Measurements from ENCODE around the gene PRUNE2. TPM values are rescaled to one million over a fixed set of nuclear protein-coding genes. Genes with fewer than 3 reads are reported as not detected.
A peak's percentile ranks its signal among the peaks of the same experiment; 100 is the strongest.

PRUNE2 gene
- total RNA-seq, 1 donor from 2014 or later, result 3.1 TPM

DNA sequence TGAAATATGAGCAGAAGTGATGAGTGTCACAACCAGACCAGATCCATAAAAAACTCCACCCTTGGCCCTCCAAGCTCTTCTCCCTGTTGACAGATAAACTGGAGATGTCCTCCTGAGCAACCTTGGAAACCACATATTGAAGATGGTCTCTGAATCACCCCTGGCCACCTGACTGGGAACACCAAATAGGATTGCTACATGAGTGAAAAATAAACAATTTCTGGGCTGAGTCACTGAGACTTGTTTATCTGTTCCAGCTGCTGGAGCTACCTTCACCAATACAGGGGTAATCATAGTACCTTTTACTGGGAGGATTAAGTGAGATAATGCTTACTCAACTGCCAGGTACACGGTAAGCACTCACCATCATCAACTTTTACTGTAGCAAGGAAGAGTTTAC lies 88.4 kb downstream of the PRUNE2 start:
- TF ChIP-seq, protein P1, sequence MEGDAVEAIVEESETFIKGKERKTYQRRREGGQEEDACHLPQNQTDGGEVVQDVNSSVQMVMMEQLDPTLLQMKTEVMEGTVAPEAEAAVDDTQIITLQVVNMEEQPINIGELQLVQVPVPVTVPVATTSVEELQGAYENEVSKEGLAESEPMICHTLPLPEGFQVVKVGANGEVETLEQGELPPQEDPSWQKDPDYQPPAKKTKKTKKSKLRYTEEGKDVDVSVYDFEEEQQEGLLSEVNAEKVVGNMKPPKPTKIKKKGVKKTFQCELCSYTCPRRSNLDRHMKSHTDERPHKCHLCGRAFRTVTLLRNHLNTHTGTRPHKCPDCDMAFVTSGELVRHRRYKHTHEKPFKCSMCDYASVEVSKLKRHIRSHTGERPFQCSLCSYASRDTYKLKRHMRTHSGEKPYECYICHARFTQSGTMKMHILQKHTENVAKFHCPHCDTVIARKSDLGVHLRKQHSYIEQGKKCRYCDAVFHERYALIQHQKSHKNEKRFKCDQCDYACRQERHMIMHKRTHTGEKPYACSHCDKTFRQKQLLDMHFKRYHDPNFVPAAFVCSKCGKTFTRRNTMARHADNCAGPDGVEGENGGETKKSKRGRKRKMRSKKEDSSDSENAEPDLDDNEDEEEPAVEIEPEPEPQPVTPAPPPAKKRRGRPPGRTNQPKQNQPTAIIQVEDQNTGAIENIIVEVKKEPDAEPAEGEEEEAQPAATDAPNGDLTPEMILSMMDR (IDR thresholded peaks at IDR 0.05; ENCODE audit: borderline replicate concordance), result no peak
- Histone ChIP-seq H3K27me3 (ENCODE audit: low read depth) (peaks cover 34% of the 10 kb centered on the region), H3K36me3 (no peaks in the 10 kb centered on the region), H3K4me1 (no peaks in the 10 kb centered on the region), H3K9me3 (replicated peaks) (no peaks in the 10 kb centered on the region), H3K4me3 (no peak overlapping the region), H3K27ac (replicated peaks) (no peak overlapping the region)
- DNase-seq, result no peak
- intact Hi-C loops (cut with micrococcal nuclease), result no loop called here

DNA sequence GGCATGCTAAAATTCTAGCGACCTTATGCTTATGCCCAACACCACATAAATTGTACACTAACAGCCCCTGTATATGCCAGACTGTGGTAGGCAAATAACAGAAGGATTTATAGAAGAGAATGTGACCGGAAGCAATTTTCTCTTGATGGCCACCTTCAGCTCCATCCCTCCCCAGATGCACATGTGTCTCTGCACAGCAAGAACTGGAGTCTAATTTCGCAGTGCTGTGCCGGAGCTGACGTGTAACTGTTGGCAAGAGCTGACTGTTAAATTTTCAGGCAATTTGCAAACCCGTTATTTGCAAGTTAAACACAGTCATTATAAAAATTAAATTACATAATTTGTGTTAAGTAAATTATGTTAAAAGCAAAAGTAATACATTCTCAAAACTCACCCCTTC lies 93.3 kb downstream of the PRUNE2 start:
- Histone ChIP-seq H3K9me3 (replicated peaks) (no peaks in the 10 kb centered on the region), H3K27me3 (ENCODE audit: low read depth) (peaks cover 66% of the 10 kb centered on the region), H3K4me1 (no peaks in the 10 kb centered on the region), H3K36me3 (no peaks in the 10 kb centered on the region), H3K27ac (replicated peaks) (no peak overlapping the region), H3K4me3 (no peak overlapping the region)
- intact Hi-C loops (cut with micrococcal nuclease), result loop anchor here (5.0 kb wide), 1 partner anchor 195 kb away; no protein-coding TSS in a partner anchor
- TF ChIP-seq, protein P1 (IDR thresholded peaks at IDR 0.05; ENCODE audit: borderline replicate concordance), result no peak
- DNase-seq, result no peak

DNA sequence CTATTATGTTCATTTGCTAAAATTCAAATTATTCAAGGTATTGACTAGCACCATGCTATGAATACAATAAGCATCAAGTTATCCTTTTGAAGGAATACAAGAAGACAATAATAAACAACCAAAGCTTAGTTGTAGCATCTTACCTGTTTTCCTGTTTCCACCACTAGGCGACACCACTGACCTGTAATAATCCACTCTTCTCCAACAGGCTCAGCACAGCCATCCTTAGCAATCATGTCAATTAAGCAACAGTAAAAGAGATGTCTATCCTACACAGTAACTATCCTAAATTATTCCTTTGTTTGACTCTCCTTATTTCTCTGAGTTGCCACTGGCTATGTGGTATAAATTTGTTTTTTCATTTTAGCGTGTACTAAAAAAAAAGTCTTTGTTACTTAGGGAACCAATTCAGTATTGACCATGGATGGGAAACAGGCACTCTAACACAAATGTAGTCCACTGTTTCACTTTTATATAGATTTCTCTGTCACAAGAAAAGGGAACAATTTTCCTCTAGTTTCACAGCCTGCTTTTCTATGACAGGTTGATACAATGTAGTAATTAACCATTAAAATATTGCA lies 95.4 kb downstream of the PRUNE2 start:
- Histone ChIP-seq H3K9me3 (replicated peaks) (no peaks in the 10 kb centered on the region), H3K36me3 (no peaks in the 10 kb centered on the region), H3K27me3 (ENCODE audit: low read depth) (peaks cover 81% of the 10 kb centered on the region), H3K4me1 (no peaks in the 10 kb centered on the region), H3K27ac (replicated peaks) (no peak overlapping the region), H3K4me3 (no peak overlapping the region)
- TF ChIP-seq, protein P1 (IDR thresholded peaks at IDR 0.05; ENCODE audit: borderline replicate concordance), result peak; percentile 79
- intact Hi-C loops (cut with micrococcal nuclease), result loop anchor here (5.0 kb wide), 1 partner anchor 197 kb away; no protein-coding TSS in a partner anchor
- DNase-seq, result no peak

DNA sequence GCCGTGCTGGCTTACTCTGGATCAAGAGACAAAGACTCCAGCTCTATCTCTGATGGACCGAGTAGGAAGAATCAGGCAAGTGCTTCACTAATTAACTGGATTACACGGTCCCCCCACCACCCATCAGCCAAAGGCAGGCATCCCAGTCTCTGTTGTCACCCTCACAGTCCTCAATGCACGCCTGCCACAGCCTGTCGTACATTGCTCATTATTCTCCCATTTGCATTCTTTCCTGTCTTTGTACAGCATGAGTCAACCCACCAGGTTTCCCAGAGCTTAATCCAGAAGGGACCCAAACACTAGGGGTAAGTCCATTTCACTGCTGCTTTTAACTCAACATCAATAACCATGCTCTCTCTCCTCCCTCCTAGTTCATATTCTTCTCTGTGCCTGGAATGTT lies 97.3 kb downstream of the PRUNE2 start:
- H3K4me3 ChIP-seq, result no peak overlapping the region
- intact Hi-C loops (cut with micrococcal nuclease), result loop anchor here (10.0 kb wide), 1 partner anchor 336 kb away; no protein-coding TSS in a partner anchor
- no peak for DNase-seq
- TF ChIP-seq, protein P1 (IDR thresholded peaks at IDR 0.05; ENCODE audit: borderline replicate concordance), result no peak
- no peak overlapping the region for H3K27ac ChIP-seq (replicated peaks)
- H3K4me1 ChIP-seq, result no peaks in the 10 kb centered on the region
- H3K36me3 ChIP-seq, result no peaks in the 10 kb centered on the region
- H3K9me3 ChIP-seq (replicated peaks), result no peaks in the 10 kb centered on the region
- H3K27me3 ChIP-seq (ENCODE audit: low read depth), result peaks cover 79% of the 10 kb centered on the region

DNA sequence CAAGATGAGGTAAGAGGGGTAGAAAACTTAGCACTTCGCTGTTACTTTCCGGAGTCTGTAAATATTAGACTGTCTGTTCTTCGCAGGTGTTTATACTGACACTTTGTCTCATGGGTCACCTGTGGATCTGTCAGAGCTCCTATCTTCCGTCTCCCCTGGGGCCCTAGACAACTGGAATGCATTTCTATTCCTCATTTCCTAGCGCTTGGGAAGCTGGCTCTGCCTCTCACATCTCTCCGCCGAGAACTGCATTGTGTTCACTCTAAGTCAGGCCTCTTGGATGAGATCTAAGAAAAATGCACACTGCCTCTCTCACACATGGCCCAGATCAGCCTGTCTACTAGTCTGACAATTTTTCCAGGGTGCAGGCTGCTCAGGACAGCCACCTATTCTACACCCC lies 102.2 kb downstream of the PRUNE2 start:
- Histone ChIP-seq H3K4me1 (no peaks in the 10 kb centered on the region), H3K36me3 (no peaks in the 10 kb centered on the region), H3K9me3 (replicated peaks) (no peaks in the 10 kb centered on the region), H3K27me3 (ENCODE audit: low read depth) (peaks cover 51% of the 10 kb centered on the region), H3K27ac (replicated peaks) (no peak overlapping the region), H3K4me3 (no peak overlapping the region)
- intact Hi-C loops (cut with micrococcal nuclease), result loop anchor here (10.0 kb wide), 1 partner anchor 341 kb away; no protein-coding TSS in a partner anchor
- no peak for DNase-seq
- TF ChIP-seq, protein P1 (IDR thresholded peaks at IDR 0.05; ENCODE audit: borderline replicate concordance), result no peak
